Naive thymus-derived CD4-positive, alpha-beta T cell (primary cell): ENCODE results near the gene GAL3ST3. TPM values are rescaled to one million over a fixed set of nuclear protein-coding genes. Genes with fewer than 3 reads are reported as not detected.
A peak's percentile ranks its signal among the peaks of the same experiment; 100 is the strongest.
"Not testable (repeated sequence)": the region's sequence is repeated elsewhere in the genome, so short reads cannot be mapped to it uniquely, and the experiment has no call there.

Experiments used
- ATAC-seq: fragments of 150-1000 bp; cut with Tn5 transposase; 2 replicates; pipeline ENCODE4 v1.10.0; 2021; ENCODE audit warnings: mild to moderate bottlenecking, moderate library complexity
- CTCF ChIA-PET: fragments of 350-600 bp; sonication (Branson Sonifier 250); formaldehyde crosslinking; loops from one replicate; lab custom pipeline; 2021; ENCODE audit warnings: antibody characterized with exemption; lab: Charles Lee
- POLR2A ChIA-PET: fragments of 350-600 bp; sonication (Branson Sonifier 250); formaldehyde crosslinking; loops from one replicate; lab custom pipeline; 2021; ENCODE audit warnings: antibody characterized with exemption, inconsistent platforms; lab: Charles Lee
- DNase-seq, 9 donors: peaks; one replicate each; pipeline versions ENCODE4 v3.0.0 to v3.0.0-alpha.2; 2020 to 2022; ENCODE audit warnings: mixed read lengths in 1 of 9
- H3K27ac ChIP-seq: one replicate; pipeline ENCODE4 v1.7.0; 2013; ENCODE audit warnings: mild to moderate bottlenecking, low read depth, low read length, moderate library complexity
- H3K27me3 ChIP-seq, 2 donors: one replicate each; pipeline ENCODE4 v1.7.0; 2013; ENCODE audit warnings: low read length in 2 of 2, mild to moderate bottlenecking in 2 of 2, moderate library complexity in 2 of 2; ENCODE audit not compliant: control insufficient read depth in 2 of 2, insufficient read depth in 2 of 2
- H3K36me3 ChIP-seq, 3 experiments: 1 replicate in 2 of 3; 2 replicates in 1 of 3; pipeline ENCODE4 v1.7.0; 2013; ENCODE audit warnings: low read length in 3 of 3, mild to moderate bottlenecking in 3 of 3, moderate library complexity in 1 of 3; ENCODE audit not compliant: insufficient read depth in 3 of 3, control insufficient read depth in 2 of 3
- H3K4me1 ChIP-seq, 2 donors: one replicate each; pipeline ENCODE4 v1.7.0; 2013; ENCODE audit warnings: low read length in 2 of 2, mild to moderate bottlenecking in 2 of 2, moderate library complexity in 1 of 2; ENCODE audit not compliant: control insufficient read depth in 2 of 2, insufficient read depth in 2 of 2
- H3K4me3 ChIP-seq: 2 replicates; pipeline ENCODE4 v1.7.0; 2013; ENCODE audit warnings: mild to moderate bottlenecking, low read length
- H3K9me3 ChIP-seq, 3 experiments: 1 replicate in 2 of 3; 2 replicates in 1 of 3; pipeline ENCODE4 v1.7.0; 2013; ENCODE audit warnings: low read length in 3 of 3; ENCODE audit not compliant: control insufficient read depth in 2 of 3
- H3K27ac Mint-ChIP-seq, 9 donors: one replicate each; pipeline ENCODE4 v1.8.0; 2020 to 2022; ENCODE audit warnings: mixed read lengths in 9 of 9, mild to moderate bottlenecking in 8 of 9, moderate library complexity in 5 of 9, inconsistent platforms in 2 of 9
- H3K27me3 Mint-ChIP-seq, 5 donors: one replicate each; pipeline ENCODE4 v1.8.0; 2021 to 2022; ENCODE audit warnings: mixed read lengths in 5 of 5, mild to moderate bottlenecking in 1 of 5
- H3K36me3 Mint-ChIP-seq, 5 donors: one replicate each; pipeline ENCODE4 v1.8.0; 2020 to 2022; ENCODE audit warnings: mixed read lengths in 5 of 5, mild to moderate bottlenecking in 3 of 5, inconsistent platforms in 1 of 5
- H3K4me1 Mint-ChIP-seq, 7 donors: one replicate each; pipeline ENCODE4 v1.8.0; 2020 to 2022; ENCODE audit warnings: mixed read lengths in 7 of 7, mild to moderate bottlenecking in 3 of 7, inconsistent platforms in 1 of 7
- H3K4me3 Mint-ChIP-seq, 10 donors: one replicate each; pipeline ENCODE4 v1.8.0; 2020 to 2022; ENCODE audit warnings: mild to moderate bottlenecking in 10 of 10, mixed read lengths in 10 of 10, moderate library complexity in 6 of 10, inconsistent platforms in 2 of 10
- H3K9me3 Mint-ChIP-seq, 11 donors: one replicate each; pipeline ENCODE4 v1.8.0; 2020 to 2022; ENCODE audit warnings: mixed read lengths in 11 of 11, mild to moderate bottlenecking in 4 of 11, inconsistent platforms in 1 of 11, moderate library complexity in 1 of 11
- intact Hi-C, 2 donors: fragments of 100-400 bp; cut with micrococcal nuclease; formaldehyde crosslinking; loops; one replicate each; pipeline ENCODE4 v1.15.1; 2023
- polyA plus RNA-seq, 2 donors: library from polyadenylated mRNA; unstranded; fragments of 300-500 nt; fragmentation: Illumina TruSeq; gene quantifications; one replicate each; pipeline ENCODE4 v1.2.3, GENCODE V29; 2021
- total RNA-seq, 6 experiments: library from RNA in 5 of 6; stranded (reverse) in 5 of 6; gene quantifications; 1 replicate in 5 of 6; 2 replicates in 1 of 6; pipeline ENCODE4 v1.2.3 and lab custom pipeline; 2021 to 2026

Gene GAL3ST3
- total and polyA plus RNA-seq, 7 experiments from 2014 or later = not detected

- H3K27ac ChIP-seq = no peak within 1 kb of the TSS
These were observed 37.1 kb downstream of the GAL3ST3 start, which contains the start of gene CST6 for GRCh38 chr11:66011785-66012303. Gene CST6, plus strand, starts transcription at chr11:66012008. Its CDS starts 37 bp downstream, at chr11:66012045.

GRCh38 chr11:66011239-66011784 lies 37.6 kb downstream of the GAL3ST3 start:
- CTCF ChIA-PET = interaction anchor here (0.7 to 1.3 kb wide), 3 partner anchors 9 to 13 kb away, joined by 3 to 6 read pairs (median 3); partner anchors contain the start of genes BANF1 and EIF1AD
- Mint-ChIP-seq H3K9me3 (no peaks in the 10 kb centered on the region), H3K36me3 (no peaks in the 10 kb centered on the region), H3K4me3 (peak overlapping the region in 5 of 10 donors; percentile 15 to 42 (median 21)), H3K27ac (no peak overlapping the region), H3K4me1 (peaks cover 0 to 4% (median 0%) of the 10 kb centered on the region in 7 donors), H3K27me3 (peaks cover 0 to 37% (median 6%) of the 10 kb centered on the region in 5 donors)
- DNase-seq (no peak), ATAC-seq (no peak)
- Histone ChIP-seq H3K36me3 (peaks cover 0 to 5% (median 0%) of the 10 kb centered on the region in 3 experiments), H3K4me3 (no peak overlapping the region), H3K27me3 (peaks cover 0 to 13% of the 10 kb centered on the region in 2 donors), H3K4me1 (peaks cover 0 to 8% of the 10 kb centered on the region in 2 donors), H3K27ac (no peak overlapping the region), H3K9me3 (no peaks in the 10 kb centered on the region)
- intact Hi-C loops = no loop called here
- POLR2A ChIA-PET = interaction anchor here (0.7 kb wide), 1 partner anchor 20 kb away, joined by 3 read pairs; no protein-coding TSS in a partner anchor

More at GRCh38 chr11:66011785-66012303, 37.1 kb downstream of the GAL3ST3 start, which contains the start of gene CST6:
- H3K27ac Mint-ChIP-seq = no peak within 1 kb of the TSS
- no peaks in the 10 kb centered on the region for H3K36me3 Mint-ChIP-seq
- CTCF ChIA-PET = interaction anchor here (1.0 to 1.3 kb wide), 2 partner anchors 10 to 11 kb away, joined by 3 read pairs; partner anchors contain the start of genes BANF1 and EIF1AD
- Histone ChIP-seq H3K9me3 (no peaks in the 10 kb centered on the region), H3K4me1 (peaks cover 0 to 8% of the 10 kb centered on the region in 2 donors), H3K27me3 (peaks cover 0 to 13% of the 10 kb centered on the region in 2 donors), H3K36me3 (no peaks in the 10 kb centered on the region), H3K4me3 (no peak within 1 kb of the TSS)
- intact Hi-C loops = no loop called here
- H3K4me3 Mint-ChIP-seq = peak within 1 kb of the TSS in 5 of 10 donors; percentile 21 to 50 (median 40)
- peaks cover 0 to 37% (median 6%) of the 10 kb centered on the region in 5 donors for H3K27me3 Mint-ChIP-seq
- POLR2A ChIA-PET = interaction anchor here (0.6 to 0.7 kb wide), 3 partner anchors 21 to 1255 kb away, joined by 3 read pairs; no protein-coding TSS in a partner anchor
- ATAC-seq (no peak), DNase-seq (no peak)
- H3K4me1 Mint-ChIP-seq = peaks cover 0 to 4% (median 0%) of the 10 kb centered on the region in 7 donors
- H3K9me3 Mint-ChIP-seq = no peaks in the 10 kb centered on the region

GRCh38 chr11:66010036-66010435 lies 38.9 kb downstream of the GAL3ST3 start:
- not testable (repeated sequence) for H3K4me1 ChIP-seq, ATAC-seq, H3K4me3 Mint-ChIP-seq

GRCh38 chr11:66008468-66009101 lies 40.4 kb downstream of the GAL3ST3 start:
- ChIA-PET POLR2A (interaction anchor here (0.6 to 0.9 kb wide), 3 partner anchors 14 to 483 kb away, joined by 3 to 5 read pairs (median 3); partner anchors contain the start of gene SCYL1), CTCF (interaction anchor here (0.6 to 1.3 kb wide), 3 partner anchors 15 to 60 kb away, joined by 3 to 7 read pairs (median 5); no protein-coding TSS in a partner anchor)
- no peak for ATAC-seq

More at GRCh38 chr11:66010036-66010435, 38.9 kb downstream of the GAL3ST3 start:
- peaks cover 0 to 37% (median 6%) of the 10 kb centered on the region in 5 donors for H3K27me3 Mint-ChIP-seq
- H3K9me3 ChIP-seq, intact Hi-C loops, H3K36me3 Mint-ChIP-seq, DNase-seq, H3K4me3 ChIP-seq, H3K9me3 Mint-ChIP-seq, H3K27ac ChIP-seq, H3K27ac Mint-ChIP-seq, H3K4me1 Mint-ChIP-seq, POLR2A ChIA-PET: not testable (repeated sequence)
- Histone ChIP-seq H3K36me3 (peaks cover 0 to 17% (median 0%) of the 10 kb centered on the region in 3 experiments), H3K27me3 (peaks cover 0 to 13% of the 10 kb centered on the region in 2 donors)
- CTCF ChIA-PET = interaction anchor here (1.0 kb wide), 1 partner anchor 10 kb away, joined by 3 read pairs; no protein-coding TSS in a partner anchor

GRCh38 chr11:66008095-66008467 lies 40.9 kb downstream of the GAL3ST3 start:
- ChIA-PET POLR2A (interaction anchor here (0.9 kb wide), 1 partner anchor 14 kb away, joined by 5 read pairs; no protein-coding TSS in a partner anchor), CTCF (interaction anchor here (0.6 to 1.3 kb wide), 4 partner anchors 14 to 60 kb away, joined by 3 to 7 read pairs (median 4); no protein-coding TSS in a partner anchor)
- peaks cover 0 to 12% of the 10 kb centered on the region in 2 donors for H3K4me1 ChIP-seq
- peak overlapping the region in 3 of 9 donors; percentile 28 to 73 (median 69) for H3K27ac Mint-ChIP-seq
- H3K36me3 ChIP-seq = peaks cover 0 to 30% (median 0%) of the 10 kb centered on the region in 3 experiments
- H3K27me3 ChIP-seq = peaks cover 0 to 4% of the 10 kb centered on the region in 2 donors
- no peaks in the 10 kb centered on the region for H3K9me3 Mint-ChIP-seq
- intact Hi-C loops = no loop called here
- H3K4me1 Mint-ChIP-seq = peaks cover 4 to 13% (median 10%) of the 10 kb centered on the region in 7 donors
- ATAC-seq = no peak
- no peak overlapping the region for H3K4me3 ChIP-seq
- no peaks in the 10 kb centered on the region for H3K9me3 ChIP-seq
- H3K27ac ChIP-seq = no peak overlapping the region
- H3K36me3 Mint-ChIP-seq = peaks cover 0 to 12% (median 4%) of the 10 kb centered on the region in 5 donors
- H3K4me3 Mint-ChIP-seq = no peak overlapping the region
- H3K27me3 Mint-ChIP-seq = peaks cover 0 to 31% (median 0%) of the 10 kb centered on the region in 5 donors
- no peak for DNase-seq

More at GRCh38 chr11:66008468-66009101, 40.4 kb downstream of the GAL3ST3 start:
- Mint-ChIP-seq H3K27me3 (peaks cover 0 to 36% (median 0%) of the 10 kb centered on the region in 5 donors), H3K36me3 (peaks cover 0 to 9% (median 4%) of the 10 kb centered on the region in 5 donors), H3K27ac (peak overlapping the region in 1 of 9 donors; percentile 38), H3K4me3 (no peak overlapping the region), H3K4me1 (peaks cover 0 to 8% (median 4%) of the 10 kb centered on the region in 7 donors), H3K9me3 (no peaks in the 10 kb centered on the region)
- Histone ChIP-seq H3K27me3 (peaks cover 0 to 9% of the 10 kb centered on the region in 2 donors), H3K36me3 (peaks cover 0 to 28% (median 0%) of the 10 kb centered on the region in 3 experiments), H3K4me1 (peaks cover 0 to 8% of the 10 kb centered on the region in 2 donors), H3K27ac (no peak overlapping the region), H3K9me3 (no peaks in the 10 kb centered on the region), H3K4me3 (no peak overlapping the region)
- no peak for DNase-seq
- intact Hi-C loops = no loop called here

GRCh38 chr11:66007201-66007634 lies 41.7 kb downstream of the GAL3ST3 start:
- DNase-seq (no peak), ATAC-seq (no peak)
- Mint-ChIP-seq H3K9me3 (no peaks in the 10 kb centered on the region), H3K27ac (no peak overlapping the region), H3K4me1 (peaks cover 7 to 20% (median 14%) of the 10 kb centered on the region in 7 donors), H3K27me3 (peaks cover 0 to 22% (median 0%) of the 10 kb centered on the region in 5 donors), H3K4me3 (no peak overlapping the region), H3K36me3 (peaks cover 0 to 14% (median 4%) of the 10 kb centered on the region in 5 donors)
- no peak overlapping the region for H3K4me3 ChIP-seq
- intact Hi-C loops = no loop called here
- POLR2A ChIA-PET = no interaction called here
- no peaks in the 10 kb centered on the region for H3K27me3 ChIP-seq
- peaks cover 3 to 15% of the 10 kb centered on the region in 2 donors for H3K4me1 ChIP-seq
- H3K9me3 ChIP-seq = no peaks in the 10 kb centered on the region
- CTCF ChIA-PET = interaction anchor here (0.6 to 1.0 kb wide), 2 partner anchors 15 to 310 kb away, joined by 3 read pairs; no protein-coding TSS in a partner anchor
- H3K36me3 ChIP-seq = peaks cover 0 to 33% (median 0%) of the 10 kb centered on the region in 3 experiments
- no peak overlapping the region for H3K27ac ChIP-seq
